HCT116 (cell line): Measurements from ENCODE around the gene EHMT1.

Experiments used
- JUND ChIP-seq: IDR thresholded peaks from 2 replicates; pipeline ENCODE4 v1.6.1; 2012
- MAX ChIP-seq: IDR thresholded peaks from 2 replicates; pipeline ENCODE4 v1.6.1; 2012
- POLR2A ChIP-seq: IDR thresholded peaks from 2 replicates; pipeline ENCODE4 v1.7.0; 2011; ENCODE audit warnings: borderline replicate concordance; ENCODE audit not compliant: insufficient read depth, insufficient read length; ENCODE audit errors: extremely low read depth

GRCh38 chr9:137593176-137593575, 25.6 kb upstream of the EHMT1 start:
- no peak for TF ChIP-seq MAX
- no peak for TF ChIP-seq POLR2A
- no peak for TF ChIP-seq JUND
